SJCRH30 (cell line): ENCODE measurements around the gene COX6B2. TPM values are rescaled to one million over a fixed set of nuclear protein-coding genes. Genes with fewer than 3 reads are reported as not detected.

Experiments
- DNase-seq, 2 experiments: peaks; one replicate each; pipeline ENCODE4 v3.0.0-alpha.2; 2015 to 2020
- H3K27ac ChIP-seq: fragments of 250-450 bp; sonication (Bioruptor Pico); 2 replicates; pipeline ENCODE4 v1.5.1; 2020; ENCODE audit warnings: mild to moderate bottlenecking, moderate library complexity
- H3K27me3 ChIP-seq: fragments of 250-450 bp; sonication (Bioruptor Pico); 2 replicates; pipeline ENCODE4 v1.5.1; 2020; ENCODE audit warnings: mild to moderate bottlenecking, moderate library complexity
- H3K36me3 ChIP-seq: fragments of 250-450 bp; sonication (Bioruptor Pico); 2 replicates; pipeline ENCODE4 v1.5.1; 2020; ENCODE audit warnings: mild to moderate bottlenecking, moderate library complexity
- H3K4me1 ChIP-seq: fragments of 250-450 bp; sonication (Bioruptor Pico); 2 replicates; pipeline ENCODE4 v1.5.1; 2020; ENCODE audit warnings: mild to moderate bottlenecking, moderate library complexity
- H3K4me3 ChIP-seq: fragments of 250-450 bp; sonication (Bioruptor Pico); 2 replicates; pipeline ENCODE4 v1.5.1; 2020; ENCODE audit warnings: mild to moderate bottlenecking, moderate library complexity
- H3K9me3 ChIP-seq: fragments of 250-450 bp; sonication (Bioruptor Pico); replicated peaks from 2 replicates; pipeline ENCODE4 v1.5.1; 2020; ENCODE audit warnings: mild to moderate bottlenecking, moderate library complexity
- total RNA-seq: library from RNA; depleted of rRNA; stranded (reverse); fragments of >200 nt; shearing (Covaris generic); gene quantifications from 2 replicates; pipeline ENCODE4 v1.2.3, GENCODE V29; 2014

Gene COX6B2
- total RNA-seq, 1 experiment from 2014 or later = 0.45 TPM

DNA sequence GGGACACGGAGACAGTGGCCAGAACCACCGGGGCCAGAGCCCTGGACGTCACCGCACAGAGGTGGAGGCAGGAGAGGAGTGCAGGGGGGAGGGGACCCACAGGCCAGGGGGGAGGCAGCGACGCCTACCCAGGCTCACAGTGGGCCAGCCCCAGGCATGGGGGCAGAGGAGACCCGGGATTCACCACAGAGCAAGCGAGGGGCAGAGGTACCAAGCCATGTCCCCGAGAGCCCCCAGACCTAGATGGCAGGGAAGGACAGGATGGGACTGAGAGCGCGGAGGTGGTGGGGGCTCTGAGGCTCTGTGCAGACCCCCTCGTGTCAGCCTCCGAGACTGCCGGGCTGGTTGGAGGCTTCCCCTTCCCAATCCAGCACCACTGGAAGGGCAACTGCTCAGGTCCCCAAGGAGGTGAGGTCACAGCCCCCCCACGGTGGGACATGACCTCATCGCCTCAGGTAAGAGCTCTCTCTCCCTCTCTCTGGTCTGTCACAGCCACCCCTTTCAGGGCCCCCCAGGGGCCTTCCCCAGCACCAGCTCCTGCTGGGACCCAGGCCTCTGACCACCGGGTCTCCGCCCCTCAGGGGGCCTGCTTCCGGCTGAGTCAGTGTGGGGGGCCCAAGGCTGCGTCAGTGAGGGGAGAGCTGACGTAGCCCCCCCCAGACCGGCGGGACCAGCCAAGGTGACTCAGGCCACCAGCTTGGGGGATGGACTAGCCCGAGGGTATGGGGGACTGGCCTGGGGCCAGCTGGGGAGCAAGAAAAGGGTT, 18.0 kb upstream of the COX6B2 start:
- peak; percentile 64 to 82 for DNase-seq
- H3K4me3 ChIP-seq = no peak overlapping the region
- no peaks in the 10 kb centered on the region for H3K36me3 ChIP-seq
- H3K27me3 ChIP-seq = no peaks in the 10 kb centered on the region
- peaks cover 46% of the 10 kb centered on the region for H3K4me1 ChIP-seq
- peak overlapping the region; percentile 41 for H3K27ac ChIP-seq
- no peaks in the 10 kb centered on the region for H3K9me3 ChIP-seq

DNA sequence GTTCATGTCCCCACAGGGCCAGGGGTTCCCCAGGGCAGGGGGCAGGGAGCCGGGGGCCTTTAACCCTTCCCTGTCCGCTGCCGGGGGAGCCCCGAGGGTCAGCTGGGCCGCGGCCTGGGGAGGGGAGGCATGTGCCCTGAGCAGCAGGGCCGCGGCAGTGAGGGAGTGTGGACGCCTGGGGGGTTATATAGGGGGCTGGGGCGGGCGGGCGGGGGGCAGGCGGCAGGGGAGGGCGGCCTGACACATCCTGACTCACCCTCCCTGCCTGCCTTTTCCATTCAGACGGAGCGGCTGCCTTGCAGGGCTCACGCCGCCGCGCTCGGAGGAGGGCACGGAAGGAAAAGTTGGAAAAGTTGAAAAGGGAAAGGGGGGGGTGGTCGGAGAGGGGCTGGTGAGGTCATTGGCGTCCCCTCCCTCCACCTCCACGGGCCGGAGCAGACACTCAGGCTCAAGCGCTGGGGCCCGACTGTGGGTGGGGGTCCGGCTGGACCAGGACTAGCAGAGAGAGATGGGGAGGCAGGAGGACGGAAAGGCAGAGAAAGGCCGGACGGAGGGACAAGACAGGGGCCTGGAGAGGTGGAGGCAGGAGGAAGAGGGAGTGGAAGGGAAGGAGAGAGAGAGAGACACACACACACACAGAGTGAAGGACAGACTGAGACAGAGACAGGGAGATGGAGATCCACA, 15.9 kb upstream of the COX6B2 start, which contains the start of gene IL11:
TSS of gene IL11 (minus strand) at position 159 of the 684 bp plus-strand sequence. CDS start at position 6, 153 bp downstream.
- H3K4me3 ChIP-seq = peak within 1 kb of the TSS; percentile 76
- peak; percentile 44 to 55 for DNase-seq
- H3K36me3 ChIP-seq = no peaks in the 10 kb centered on the region
- H3K9me3 ChIP-seq = no peaks in the 10 kb centered on the region
- peaks cover 31% of the 10 kb centered on the region for H3K4me1 ChIP-seq
- no peaks in the 10 kb centered on the region for H3K27me3 ChIP-seq
- H3K27ac ChIP-seq = peak within 1 kb of the TSS; percentile 46

DNA sequence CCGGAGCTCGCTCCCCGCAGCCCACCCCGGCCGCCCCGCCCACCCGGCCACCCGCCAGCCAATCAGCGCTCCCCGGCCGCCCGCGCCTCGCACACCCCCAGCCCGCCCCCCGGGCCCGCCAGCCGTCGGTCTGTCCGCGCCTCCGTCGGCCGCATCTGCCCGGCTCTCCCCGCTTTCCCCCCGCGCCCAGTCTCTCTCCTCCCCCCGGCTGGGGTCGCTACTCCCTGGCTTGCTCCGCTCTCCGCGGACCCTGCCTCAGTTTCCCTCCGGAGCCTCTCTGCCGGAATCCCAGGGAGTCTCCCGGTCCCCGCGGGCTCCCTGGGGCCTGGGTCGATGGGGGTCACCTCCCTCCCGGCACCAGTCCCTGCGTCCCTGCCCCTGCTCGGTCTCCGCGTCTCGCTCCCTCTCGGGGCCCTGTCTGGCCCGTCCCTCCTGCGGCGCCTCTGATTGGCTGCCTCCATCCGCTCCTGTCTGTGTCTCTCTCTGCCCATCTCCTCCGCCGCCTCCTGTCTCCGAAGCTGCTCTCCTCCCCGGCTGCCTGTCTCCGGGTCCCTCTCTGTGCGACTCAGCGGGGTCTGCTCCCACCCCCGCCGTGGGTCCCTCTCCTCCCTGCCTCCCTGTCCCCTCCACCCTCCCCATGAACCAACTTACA, 15.3 kb upstream of the COX6B2 start:
- Histone ChIP-seq H3K9me3 (no peaks in the 10 kb centered on the region), H3K27ac (peak overlapping the region; percentile 29), H3K27me3 (no peaks in the 10 kb centered on the region), H3K4me3 (peak overlapping the region; percentile 76), H3K4me1 (peaks cover 29% of the 10 kb centered on the region), H3K36me3 (no peaks in the 10 kb centered on the region)
- peak; percentile 87 to 89 for DNase-seq

DNA sequence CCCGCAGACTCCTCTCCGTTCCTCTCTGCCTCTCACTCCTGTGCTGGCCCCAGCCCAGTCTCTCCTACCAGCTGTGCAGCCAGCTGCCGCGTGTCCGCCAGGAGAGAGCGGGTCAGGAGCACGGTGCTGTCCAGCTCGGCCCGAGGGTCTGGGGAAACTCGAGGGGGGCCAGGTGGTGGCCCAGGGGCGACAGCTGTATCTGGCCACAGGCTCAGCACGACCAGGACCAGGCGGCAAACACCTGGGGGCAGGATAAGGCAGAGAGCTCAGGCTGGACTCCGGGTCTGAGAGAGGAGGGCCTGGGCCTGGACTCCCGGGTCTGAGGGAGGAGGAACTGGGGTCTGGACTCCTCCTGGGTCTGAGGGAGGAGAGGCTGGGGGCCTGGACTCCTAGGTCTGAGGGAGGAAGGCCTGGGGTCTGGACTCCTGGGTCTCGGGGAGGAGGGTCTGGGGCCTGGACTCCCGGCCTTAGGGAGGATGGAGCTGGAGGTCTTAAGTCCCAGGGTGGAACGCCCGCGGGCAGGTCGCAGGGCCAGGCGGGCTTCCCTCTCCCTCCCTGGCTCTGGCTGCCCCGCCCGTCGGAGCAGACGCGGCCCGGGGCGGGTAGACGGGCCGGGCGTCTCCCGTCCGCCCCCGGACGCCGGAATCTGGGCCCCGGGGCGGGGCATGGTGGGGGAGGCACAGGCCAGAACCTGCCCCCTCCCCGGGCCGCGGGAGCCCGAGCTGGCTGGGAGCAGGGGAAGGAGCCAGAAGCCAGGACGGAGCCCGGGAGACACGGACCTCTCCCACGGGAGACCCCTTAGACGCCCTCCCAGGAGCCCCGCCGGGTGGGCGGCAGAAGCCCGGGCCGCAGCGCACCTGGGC, 14.4 kb upstream of the COX6B2 start:
- H3K4me3 ChIP-seq = peak overlapping the region; percentile 76
- H3K27ac ChIP-seq = peak overlapping the region; percentile 33
- DNase-seq = peak; percentile 65 to 67
- H3K9me3 ChIP-seq = no peaks in the 10 kb centered on the region
- no peaks in the 10 kb centered on the region for H3K27me3 ChIP-seq
- no peaks in the 10 kb centered on the region for H3K36me3 ChIP-seq
- H3K4me1 ChIP-seq = peaks cover 25% of the 10 kb centered on the region

DNA sequence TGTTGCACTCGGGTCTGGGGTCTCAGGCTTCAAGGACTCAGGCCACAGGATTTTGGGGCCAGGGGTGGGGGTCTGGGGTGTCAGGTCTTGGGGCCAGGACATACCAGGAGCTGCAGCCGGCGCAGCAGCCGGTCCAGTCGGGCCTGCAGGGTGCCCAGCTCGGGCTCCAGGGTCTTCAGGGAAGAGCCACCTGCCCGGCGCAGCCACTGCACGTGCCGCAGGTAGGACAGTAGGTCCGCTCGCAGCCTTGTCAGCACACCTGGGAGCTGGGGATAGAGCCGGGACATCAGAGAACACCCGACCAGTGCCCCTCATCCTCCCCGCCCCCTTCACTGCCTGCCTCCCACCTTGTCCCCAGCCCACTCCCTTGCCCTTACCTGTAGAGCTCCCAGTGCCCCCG, 13.6 kb upstream of the COX6B2 start:
- H3K27ac ChIP-seq = no peak overlapping the region
- H3K27me3 ChIP-seq = no peaks in the 10 kb centered on the region
- no peaks in the 10 kb centered on the region for H3K36me3 ChIP-seq
- no peak for DNase-seq
- peaks cover 21% of the 10 kb centered on the region for H3K4me1 ChIP-seq
- H3K9me3 ChIP-seq = no peaks in the 10 kb centered on the region
- peak overlapping the region; percentile 76 for H3K4me3 ChIP-seq

DNA sequence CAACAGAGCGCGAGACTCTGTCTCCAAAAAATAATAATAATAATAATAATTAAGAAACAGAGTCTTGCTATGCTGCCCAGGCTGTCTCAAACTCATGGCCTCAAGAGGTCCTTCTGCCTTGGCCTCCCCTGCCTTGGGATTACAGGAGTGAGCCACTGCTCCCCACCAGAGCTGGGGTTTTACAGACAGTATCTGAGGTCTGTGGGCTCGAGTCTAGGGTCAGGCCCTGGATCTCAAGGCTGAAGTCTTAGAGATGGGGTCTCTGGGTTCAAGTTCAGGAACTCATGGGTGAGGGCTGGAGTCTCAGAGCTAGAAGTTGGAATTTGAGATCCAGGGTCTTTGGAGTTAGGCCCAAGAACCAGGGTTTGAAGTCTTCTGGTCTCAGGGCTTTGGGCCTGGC, 12.3 kb upstream of the COX6B2 start:
- H3K27ac ChIP-seq = no peak overlapping the region
- no peak for DNase-seq
- no peaks in the 10 kb centered on the region for H3K36me3 ChIP-seq
- no peaks in the 10 kb centered on the region for H3K27me3 ChIP-seq
- H3K4me3 ChIP-seq = no peak overlapping the region
- H3K4me1 ChIP-seq = peaks cover 14% of the 10 kb centered on the region
- H3K9me3 ChIP-seq = no peaks in the 10 kb centered on the region

DNA sequence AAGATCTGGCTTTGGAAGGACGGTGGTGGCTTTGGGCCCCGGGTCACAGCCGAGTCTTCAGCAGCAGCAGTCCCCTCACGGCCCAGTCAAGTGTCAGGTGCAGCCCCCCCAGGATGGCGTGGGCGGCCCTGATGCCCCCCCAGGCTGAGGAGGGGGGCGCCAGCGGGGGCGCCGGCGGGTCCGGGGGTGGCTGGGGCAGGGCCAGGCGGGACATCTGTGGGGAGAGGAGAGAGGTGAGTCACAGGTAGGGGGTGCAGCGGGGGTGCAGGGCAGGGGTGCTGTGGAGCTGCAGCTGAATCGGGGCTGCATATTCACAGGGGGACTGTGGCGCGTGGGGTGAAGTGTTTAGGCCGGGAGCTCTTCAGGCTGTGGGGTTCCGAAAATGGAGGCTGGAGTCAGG, 11.4 kb upstream of the COX6B2 start:
- no peak overlapping the region for H3K27ac ChIP-seq
- no peak overlapping the region for H3K4me3 ChIP-seq
- H3K27me3 ChIP-seq = no peaks in the 10 kb centered on the region
- no peak for DNase-seq
- H3K4me1 ChIP-seq = peaks cover 9% of the 10 kb centered on the region
- no peaks in the 10 kb centered on the region for H3K9me3 ChIP-seq
- no peaks in the 10 kb centered on the region for H3K36me3 ChIP-seq

DNA sequence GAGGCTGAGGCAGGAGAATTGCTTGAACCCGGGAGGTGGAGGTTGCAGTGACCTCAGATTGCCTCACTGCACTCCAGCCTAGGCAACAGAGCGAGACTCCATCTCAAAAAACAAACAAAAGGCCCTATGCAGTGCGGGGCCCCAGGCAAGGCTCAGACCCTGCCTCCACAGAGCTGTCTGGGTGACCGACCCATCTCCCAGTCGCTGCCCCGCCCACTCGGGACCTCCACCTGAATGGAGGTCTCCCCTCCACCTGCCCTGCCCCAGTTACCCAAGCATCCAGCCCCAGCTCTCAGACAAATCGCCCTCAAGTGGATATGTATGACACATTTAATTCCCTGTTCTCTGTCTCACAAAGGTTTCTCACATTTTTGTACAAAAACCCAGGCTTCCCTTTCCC, 10.7 kb upstream of the COX6B2 start:
- Histone ChIP-seq H3K36me3 (no peaks in the 10 kb centered on the region), H3K9me3 (no peaks in the 10 kb centered on the region), H3K4me3 (no peak overlapping the region), H3K27ac (no peak overlapping the region), H3K4me1 (peaks cover 5% of the 10 kb centered on the region), H3K27me3 (no peaks in the 10 kb centered on the region)
- DNase-seq = no peak

DNA sequence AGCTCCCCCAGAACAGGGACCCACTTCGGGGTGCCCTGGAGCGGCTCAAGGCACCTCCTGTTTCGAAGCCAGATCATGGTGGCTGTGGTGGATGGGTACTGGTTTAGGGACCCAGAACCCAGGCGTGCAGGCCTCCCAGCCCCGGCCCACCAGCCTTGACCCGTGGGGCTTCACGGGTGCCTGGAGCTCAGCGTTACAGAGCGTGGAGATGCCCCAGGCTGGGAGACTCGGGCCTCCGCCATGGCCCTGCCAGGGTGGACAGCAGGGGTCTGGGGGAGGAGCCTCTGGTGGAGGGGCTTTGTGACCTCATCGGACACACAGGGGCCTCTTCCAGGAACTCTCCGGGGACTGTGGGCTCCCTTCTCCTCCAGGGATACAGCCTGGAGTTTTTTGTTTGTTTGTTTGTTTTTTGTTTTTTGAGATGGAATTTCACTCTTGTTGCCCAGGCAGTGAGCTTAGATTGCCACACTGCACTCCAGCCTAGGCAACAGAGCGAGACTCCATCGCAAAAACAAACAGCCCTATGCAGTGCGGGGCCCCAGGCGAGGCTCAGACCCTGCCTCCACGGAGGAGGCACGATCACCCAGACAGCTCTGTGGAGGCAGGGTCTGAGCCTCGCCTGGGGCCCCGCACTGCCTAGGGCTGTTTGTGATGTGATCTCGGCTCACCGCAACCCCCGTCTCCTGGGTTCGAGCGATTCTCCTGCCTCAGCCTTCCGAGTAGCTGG, 8.6 kb upstream of the COX6B2 start, which contains the start of gene GARIN5B:
TSS of gene GARIN5B (minus strand) at position 271 of the 727 bp plus-strand sequence. CDS start at position 77, 194 bp downstream.
- H3K4me1 ChIP-seq = peaks cover 5% of the 10 kb centered on the region; the same call in 1 of the 2 replicates
- no peak for DNase-seq
- H3K9me3 ChIP-seq = no peaks in the 10 kb centered on the region
- no peak within 1 kb of the TSS for H3K27ac ChIP-seq
- 0 out of 2 replicates have a peak, but pooled peaks cover 3% of the 10 kb centered on the region for H3K27me3 ChIP-seq
- H3K36me3 ChIP-seq = no peaks in the 10 kb centered on the region
- H3K4me3 ChIP-seq = no peak within 1 kb of the TSS

DNA sequence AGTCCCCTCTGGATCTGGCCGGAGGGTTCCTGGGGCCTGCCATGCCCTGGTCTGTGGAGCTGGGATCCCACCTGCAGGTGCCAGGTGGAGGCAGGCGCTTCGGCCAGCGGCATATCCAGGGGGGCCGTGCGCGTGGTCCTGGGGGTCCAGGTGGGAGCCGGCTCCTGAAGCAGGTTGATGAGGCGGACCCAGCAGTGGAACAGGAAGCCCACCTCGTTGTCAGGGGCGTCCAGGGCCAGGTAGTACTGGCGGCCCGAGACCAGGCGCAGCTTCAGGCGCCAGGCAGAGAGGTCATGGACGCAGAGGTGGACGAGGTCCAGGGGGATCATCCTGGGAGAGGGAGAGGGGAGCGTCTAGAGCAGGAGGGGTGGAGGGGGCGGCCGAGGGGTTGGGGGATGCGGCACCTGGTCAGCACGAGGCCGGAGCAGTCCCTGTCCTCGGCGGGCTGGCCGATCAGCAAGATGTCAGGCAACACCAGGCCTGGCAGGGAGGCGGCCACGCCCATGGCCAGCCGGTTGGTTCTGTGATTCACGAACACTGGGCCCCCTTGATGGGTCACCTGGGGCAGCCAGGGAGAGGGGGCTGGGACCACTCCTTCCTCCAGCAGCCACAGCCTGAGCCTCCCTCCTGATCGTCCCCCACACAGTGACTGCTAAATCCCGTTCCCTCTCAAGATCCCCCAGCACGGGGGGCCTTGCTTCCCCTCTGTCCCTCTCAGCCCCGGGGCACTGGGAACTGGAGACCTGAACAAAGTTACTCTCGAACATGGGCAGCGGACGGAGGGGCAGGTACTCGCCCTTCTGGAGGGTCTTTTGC, 7.9 kb upstream of the COX6B2 start:
- H3K9me3 ChIP-seq = no peaks in the 10 kb centered on the region
- H3K4me1 ChIP-seq = peaks cover 5% of the 10 kb centered on the region; the same call in 1 of the 2 replicates
- H3K27me3 ChIP-seq = 0 out of 2 replicates have a peak, but pooled peaks cover 3% of the 10 kb centered on the region
- H3K36me3 ChIP-seq = no peaks in the 10 kb centered on the region
- H3K4me3 ChIP-seq = no peak overlapping the region
- no peak for DNase-seq
- H3K27ac ChIP-seq = no peak overlapping the region

DNA sequence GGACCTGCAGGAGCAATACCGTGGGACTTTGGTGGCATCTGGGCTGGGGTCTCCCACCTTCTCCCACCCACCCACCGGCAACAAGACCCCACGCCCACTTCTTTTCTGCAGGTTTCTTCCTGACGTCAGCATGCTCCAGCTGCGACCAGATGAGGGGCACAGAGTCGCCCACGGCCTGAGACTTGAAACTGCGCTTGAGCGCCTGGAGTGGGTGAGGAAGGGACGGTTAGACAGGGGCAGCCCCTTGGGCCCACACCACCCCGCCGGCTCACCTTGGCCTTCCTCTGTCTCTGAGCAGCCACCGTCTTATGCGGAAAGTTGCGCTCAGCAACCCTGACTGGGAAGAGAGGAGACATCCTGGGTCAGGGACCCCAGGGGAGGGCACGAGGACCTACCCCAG, 6.4 kb upstream of the COX6B2 start:
- DNase-seq = no peak
- peaks cover 5% of the 10 kb centered on the region; the same call in 1 of the 2 replicates for H3K4me1 ChIP-seq
- H3K27ac ChIP-seq = no peak overlapping the region
- no peaks in the 10 kb centered on the region for H3K9me3 ChIP-seq
- 0 out of 2 replicates have a peak, but pooled peaks cover 3% of the 10 kb centered on the region for H3K27me3 ChIP-seq
- no peaks in the 10 kb centered on the region for H3K36me3 ChIP-seq
- H3K4me3 ChIP-seq = no peak overlapping the region

DNA sequence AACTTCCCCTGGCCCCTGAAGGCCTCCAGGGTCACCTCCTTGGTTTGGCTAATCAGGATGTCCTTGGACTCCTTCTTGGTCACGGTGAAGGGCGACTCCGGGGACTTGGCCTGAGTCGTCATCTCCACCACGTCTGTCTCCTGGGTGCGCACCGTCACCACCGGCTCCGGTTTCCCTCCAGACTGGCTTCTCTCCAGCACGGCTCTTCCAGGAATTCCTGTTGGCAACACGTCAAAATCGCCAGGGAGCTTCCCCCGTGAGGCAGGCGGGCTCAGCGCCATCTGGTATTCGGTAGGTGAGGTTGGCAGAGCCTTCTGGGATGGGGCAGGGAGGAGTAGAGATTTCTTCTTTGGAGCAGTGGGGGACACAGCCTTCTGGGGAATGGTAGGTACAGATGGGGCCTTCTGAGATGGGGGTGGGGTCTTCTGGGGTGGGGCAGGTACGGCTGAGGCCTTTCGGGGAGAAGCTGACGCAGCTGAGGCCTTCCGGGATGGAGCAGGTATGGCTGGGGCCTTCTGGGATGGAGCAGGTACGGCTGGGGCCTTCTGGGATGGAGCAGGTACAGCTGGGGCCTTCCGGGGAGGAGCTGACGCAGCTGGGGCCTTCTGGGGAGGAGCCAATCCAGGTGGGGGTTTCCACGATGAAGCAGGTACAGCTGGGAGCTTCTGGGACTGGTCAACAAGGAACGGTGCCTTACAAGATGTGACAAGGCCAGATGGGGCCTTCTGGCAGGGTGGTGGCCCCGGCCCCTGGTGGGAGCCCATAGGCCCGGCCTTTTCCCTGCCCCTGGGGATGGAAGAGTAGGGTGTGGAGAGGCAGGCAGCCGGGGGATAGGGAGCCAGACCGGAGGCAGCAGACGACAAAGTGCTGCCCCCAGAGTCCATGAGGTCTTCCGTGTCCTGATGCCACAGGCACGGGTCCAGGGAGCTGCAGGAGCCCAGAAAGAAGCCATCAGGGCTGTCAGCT, 4.7 kb upstream of the COX6B2 start:
- H3K4me1 ChIP-seq = peaks cover 12% of the 10 kb centered on the region; the same call in 1 of the 2 replicates
- H3K36me3 ChIP-seq = no peaks in the 10 kb centered on the region
- H3K27ac ChIP-seq = no peak overlapping the region
- H3K4me3 ChIP-seq = no peak overlapping the region
- DNase-seq = peak; percentile 46 to 54
- peaks cover 3% of the 10 kb centered on the region; the same call in 1 of the 2 replicates for H3K27me3 ChIP-seq
- no peaks in the 10 kb centered on the region for H3K9me3 ChIP-seq
